Mucosa of stomach (tissue), 1 donor: Measurements from ENCODE around the gene OTP.
"Not testable (repeated sequence)": the region's sequence is repeated elsewhere in the genome, so short reads cannot be mapped to it uniquely, and the experiment has no call there.

Experiments used
- H3K27me3 ChIP-seq: one replicate; pipeline ENCODE4 v1.7.0; 2013; ENCODE audit warnings: mild to moderate bottlenecking, low read length; ENCODE audit not compliant: control insufficient read depth, insufficient read depth
- H3K36me3 ChIP-seq: one replicate; pipeline ENCODE4 v1.7.0; 2013; ENCODE audit warnings: low read length; ENCODE audit not compliant: control insufficient read depth, insufficient read depth
- H3K4me1 ChIP-seq: one replicate; pipeline ENCODE4 v1.7.0; 2013; ENCODE audit warnings: mild to moderate bottlenecking, low read length; ENCODE audit not compliant: control insufficient read depth, insufficient read depth
- H3K4me3 ChIP-seq: one replicate; pipeline ENCODE4 v1.7.0; 2013; ENCODE audit warnings: low read length
- H3K9ac ChIP-seq: one replicate; pipeline ENCODE4 v1.7.0; 2013; ENCODE audit warnings: mild to moderate bottlenecking, low read length, moderate library complexity
- H3K9me3 ChIP-seq: one replicate; pipeline ENCODE4 v1.7.0; 2013; ENCODE audit warnings: mild to moderate bottlenecking, low read length, moderate library complexity; ENCODE audit not compliant: control insufficient read depth
- donor health status: Pancreatic carcinoma.

OTP gene

GRCh38 chr5:77623203-77623740, 15.2 kb downstream of the OTP start:
- H3K36me3 ChIP-seq: no peaks in the 10 kb centered on the region
- no peak overlapping the region for H3K4me3 ChIP-seq
- H3K27me3 ChIP-seq: peaks cover 44% of the 10 kb centered on the region
- no peaks in the 10 kb centered on the region for H3K9me3 ChIP-seq
- H3K9ac ChIP-seq: no peak overlapping the region
- no peaks in the 10 kb centered on the region for H3K4me1 ChIP-seq

- H3K4me1 ChIP-seq: no peaks in the 10 kb centered on the region
- no peaks in the 10 kb centered on the region for H3K36me3 ChIP-seq
- H3K27me3 ChIP-seq: peaks cover 28% of the 10 kb centered on the region
- H3K9me3 ChIP-seq: no peaks in the 10 kb centered on the region
- no peak overlapping the region for H3K9ac ChIP-seq
- no peak overlapping the region for H3K4me3 ChIP-seq
Observed at GRCh38 chr5:77621440-77621839, 17.1 kb downstream of the OTP start.

- no peaks in the 10 kb centered on the region for H3K36me3 ChIP-seq
- no peaks in the 10 kb centered on the region for H3K9me3 ChIP-seq
- no peaks in the 10 kb centered on the region for H3K4me1 ChIP-seq
- H3K4me3 ChIP-seq: no peak overlapping the region
- H3K27me3 ChIP-seq: peaks cover 22% of the 10 kb centered on the region
- no peak overlapping the region for H3K9ac ChIP-seq
Observed at GRCh38 chr5:77620405-77620804, 18.1 kb downstream of the OTP start.

GRCh38 chr5:77616920-77617319, 21.6 kb downstream of the OTP start:
- Histone ChIP-seq H3K36me3 (no peaks in the 10 kb centered on the region), H3K4me3 (no peak overlapping the region), H3K9ac (no peak overlapping the region), H3K9me3 (no peaks in the 10 kb centered on the region), H3K27me3 (peaks cover 4% of the 10 kb centered on the region), H3K4me1 (no peaks in the 10 kb centered on the region)

GRCh38 chr5:77608927-77609326, 29.6 kb downstream of the OTP start:
- H3K4me1 ChIP-seq, H3K9ac ChIP-seq, H3K27me3 ChIP-seq, H3K4me3 ChIP-seq, H3K36me3 ChIP-seq, H3K9me3 ChIP-seq: not testable (repeated sequence)

GRCh38 chr5:77607324-77607723, 31.2 kb downstream of the OTP start:
- no peak overlapping the region for H3K9ac ChIP-seq
- H3K4me3 ChIP-seq: no peak overlapping the region
- H3K27me3 ChIP-seq: no peaks in the 10 kb centered on the region
- H3K9me3 ChIP-seq: no peaks in the 10 kb centered on the region
- H3K4me1 ChIP-seq: no peaks in the 10 kb centered on the region
- H3K36me3 ChIP-seq: no peaks in the 10 kb centered on the region

GRCh38 chr5:77606279-77606678, 32.2 kb downstream of the OTP start:
- H3K36me3 ChIP-seq: no peaks in the 10 kb centered on the region
- H3K4me1 ChIP-seq: no peaks in the 10 kb centered on the region

GRCh38 chr5:77599679-77600078, 38.8 kb downstream of the OTP start:
- Histone ChIP-seq H3K4me3 (no peak overlapping the region), H3K36me3 (no peaks in the 10 kb centered on the region), H3K9me3 (no peaks in the 10 kb centered on the region), H3K4me1 (no peaks in the 10 kb centered on the region), H3K27me3 (no peaks in the 10 kb centered on the region), H3K9ac (no peak overlapping the region)

More at GRCh38 chr5:77606279-77606678, 32.2 kb downstream of the OTP start:
- Histone ChIP-seq H3K9me3 (no peaks in the 10 kb centered on the region), H3K9ac (no peak overlapping the region), H3K4me3 (no peak overlapping the region), H3K27me3 (no peaks in the 10 kb centered on the region)

- Histone ChIP-seq H3K36me3 (no peaks in the 10 kb centered on the region), H3K4me3 (no peak overlapping the region), H3K9me3 (no peaks in the 10 kb centered on the region), H3K9ac (no peak overlapping the region), H3K4me1 (no peaks in the 10 kb centered on the region), H3K27me3 (no peaks in the 10 kb centered on the region)
Observed at GRCh38 chr5:77590347-77590746, 48.2 kb downstream of the OTP start.

- H3K4me3 ChIP-seq: no peak overlapping the region
- H3K9ac ChIP-seq: no peak overlapping the region
- H3K9me3 ChIP-seq: no peaks in the 10 kb centered on the region
- no peaks in the 10 kb centered on the region for H3K27me3 ChIP-seq
- no peaks in the 10 kb centered on the region for H3K4me1 ChIP-seq
- no peaks in the 10 kb centered on the region for H3K36me3 ChIP-seq
Observed at GRCh38 chr5:77588175-77588574, 50.3 kb downstream of the OTP start.

- H3K9me3 ChIP-seq: no peaks in the 10 kb centered on the region
- H3K4me3 ChIP-seq: no peak overlapping the region
- H3K27me3 ChIP-seq: no peaks in the 10 kb centered on the region
- H3K4me1 ChIP-seq: no peaks in the 10 kb centered on the region
- no peak overlapping the region for H3K9ac ChIP-seq
- no peaks in the 10 kb centered on the region for H3K36me3 ChIP-seq
Observed at GRCh38 chr5:77586101-77586500, 52.4 kb downstream of the OTP start.

- not testable (repeated sequence) for H3K4me3 ChIP-seq, H3K9me3 ChIP-seq, H3K9ac ChIP-seq, H3K27me3 ChIP-seq, H3K36me3 ChIP-seq, H3K4me1 ChIP-seq
Observed at GRCh38 chr5:77582143-77582542, 56.4 kb downstream of the OTP start.
